H1 (cell line): Measurements from ENCODE around the gene GRID1. TPM values are rescaled to one million over a fixed set of nuclear protein-coding genes. Genes with fewer than 3 reads are reported as not detected.
"Not testable (repeated sequence)": the region's sequence is repeated elsewhere in the genome, so short reads cannot be mapped to it uniquely, and the experiment has no call there.

Experiments used
- CTCF ChIA-PET: fragments of 300-600 bp; sonication (Branson Sonifier 250); formaldehyde crosslinking; loops from one replicate; lab custom pipeline; 2021; ENCODE audit not compliant: partially characterized antibody; lab: Charles Lee
- POLR2A ChIA-PET: fragments of 300-600 bp; sonication (Branson Sonifier 250); formaldehyde crosslinking; loops from one replicate; lab custom pipeline; 2021; ENCODE audit warnings: inconsistent platforms; ENCODE audit not compliant: partially characterized antibody; lab: Charles Lee
- DNase-seq, 2 experiments: peaks; one replicate each; pipeline versions ENCODE4 v3.0.0 to v3.0.0-alpha.2; 2010 to 2022; ENCODE audit warnings: low spot score in 2 of 2, low read depth in 1 of 2, mixed read lengths in 1 of 2
- FAIRE-seq: peaks from 2 replicates; lab custom pipeline; 2011; peaks lifted over from hg19 to GRCh38; lab: Jason Lieb, UNC
- H2AFZ ChIP-seq: 2 replicates; pipeline ENCODE4 v1.8.1; 2012; ENCODE audit warnings: low read length, inconsistent platforms
- H2AK5ac ChIP-seq: 2 replicates; pipeline ENCODE4 v1.6.1; 2013; ENCODE audit warnings: low read depth, low read length
- H2BK120ac ChIP-seq: replicated peaks from 2 replicates; pipeline ENCODE3; 2013; ENCODE audit warnings: low read depth, low read length, inconsistent platforms
- H2BK12ac ChIP-seq: 2 replicates; pipeline ENCODE4 v1.6.1; 2013; ENCODE audit warnings: low read depth, low read length
- H2BK15ac ChIP-seq: 2 replicates; pipeline ENCODE4 v1.6.1; 2013; ENCODE audit warnings: low read length
- H2BK20ac ChIP-seq: 2 replicates; pipeline ENCODE4 v1.6.1; 2013; ENCODE audit warnings: low read length
- H2BK5ac ChIP-seq: 2 replicates; pipeline ENCODE4 v1.6.1; 2013; ENCODE audit warnings: low read depth, low read length
- H3K14ac ChIP-seq: 2 replicates; pipeline ENCODE4 v1.6.1; 2013; ENCODE audit warnings: inconsistent platforms; ENCODE audit not compliant: insufficient read length
- H3K18ac ChIP-seq: 2 replicates; pipeline ENCODE4 v1.6.1; 2013; ENCODE audit warnings: low read length; ENCODE audit errors: extremely low read depth
- H3K23ac ChIP-seq: 2 replicates; pipeline ENCODE4 v1.6.1; 2013; ENCODE audit warnings: inconsistent platforms; ENCODE audit not compliant: insufficient read length
- H3K23me2 ChIP-seq: 2 replicates; pipeline ENCODE4 v1.6.1; 2013; ENCODE audit warnings: low read depth, low read length
- H3K27ac ChIP-seq: 2 replicates; pipeline ENCODE4 v1.6.1; 2011; ENCODE audit warnings: low read depth, low read length, inconsistent platforms
- H3K27me3 ChIP-seq, 4 experiments: replicated peaks in 1 of 4; 1 replicate in 1 of 4; 2 replicates in 3 of 4; pipeline versions ENCODE4 v1.6.1 to v1.8.1; 2011 to 2013; ENCODE audit warnings: low read length in 3 of 4, mild to moderate bottlenecking in 3 of 4, inconsistent platforms in 2 of 4, mixed read lengths in 2 of 4, moderate library complexity in 1 of 4; ENCODE audit not compliant: control insufficient read depth in 3 of 4, insufficient read depth in 3 of 4; ENCODE audit errors: extremely low read depth in 1 of 4
- H3K36me3 ChIP-seq, 4 experiments: 2 replicates each; pipeline versions ENCODE4 v1.6.1 to v1.8.1; 2011 to 2013; ENCODE audit warnings: mild to moderate bottlenecking in 4 of 4, low read length in 3 of 4, moderate library complexity in 2 of 4, control low read depth in 1 of 4, inconsistent platforms in 1 of 4; ENCODE audit not compliant: insufficient read depth in 4 of 4, control insufficient read depth in 2 of 4
- H3K4ac ChIP-seq: replicated peaks from 2 replicates; pipeline ENCODE3; 2013; ENCODE audit warnings: low read length, low read depth, mixed read lengths, inconsistent platforms; ENCODE audit not compliant: insufficient read length
- H3K4me1 ChIP-seq, 4 experiments: replicated peaks in 1 of 4; 1 replicate in 1 of 4; 2 replicates in 3 of 4; pipeline versions ENCODE4 v1.6.1 to v1.8.1; 2011 to 2013; ENCODE audit warnings: low read length in 3 of 4, inconsistent platforms in 2 of 4, mixed read lengths in 1 of 4; ENCODE audit not compliant: insufficient read depth in 4 of 4, control insufficient read depth in 3 of 4
- H3K4me2 ChIP-seq, 2 experiments: 2 replicates each; pipeline versions ENCODE4 v1.6.1 to v1.8.1; 2011 to 2013; ENCODE audit warnings: low read depth in 2 of 2, low read length in 2 of 2, control low read depth in 1 of 2, inconsistent platforms in 1 of 2, mild to moderate bottlenecking in 1 of 2; ENCODE audit not compliant: insufficient read depth in 1 of 2
- H3K4me3 ChIP-seq, 4 experiments: fragments of 200-600, 300-600 bp in 1 of 4; sonication (generic), shearing (Covaris generic), sonication (Bioruptor Twin) in 1 of 4; 2 replicates each; pipeline versions ENCODE4 v1.5.1 to v1.8.1; 2011 to 2016; ENCODE audit warnings: low read length in 4 of 4, low read depth in 3 of 4, control low read depth in 2 of 4, inconsistent platforms in 2 of 4, mild to moderate bottlenecking in 2 of 4, mixed read lengths in 1 of 4, moderate library complexity in 1 of 4; ENCODE audit not compliant: insufficient read depth in 2 of 4; ENCODE audit errors: extremely low read depth in 1 of 4
- H3K56ac ChIP-seq: replicated peaks from 2 replicates; pipeline ENCODE3; 2013; ENCODE audit warnings: low read depth, mild to moderate bottlenecking, mixed read lengths, low read length, inconsistent platforms; ENCODE audit not compliant: insufficient read length
- H3K79me1 ChIP-seq: 2 replicates; pipeline ENCODE4 v1.6.1; 2013; ENCODE audit warnings: low read depth, low read length, control low read depth
- H3K79me2 ChIP-seq, 2 experiments: 2 replicates each; pipeline versions ENCODE4 v1.6.1 to v1.8.1; 2012 to 2013; ENCODE audit warnings: low read length in 2 of 2, mild to moderate bottlenecking in 2 of 2, inconsistent platforms in 1 of 2; ENCODE audit not compliant: insufficient read depth in 2 of 2, control insufficient read depth in 1 of 2
- H3K9ac ChIP-seq, 4 experiments: replicated peaks in 1 of 4; 1 replicate in 1 of 4; 2 replicates in 3 of 4; pipeline versions ENCODE4 v1.6.1 to v1.8.1; 2011 to 2013; ENCODE audit warnings: low read depth in 3 of 4, low read length in 3 of 4, control low read depth in 2 of 4, mild to moderate bottlenecking in 2 of 4, moderate library complexity in 2 of 4, inconsistent platforms in 1 of 4; ENCODE audit errors: extremely low read depth in 1 of 4
- H3K9me3 ChIP-seq, 2 experiments: 2 replicates each; pipeline versions ENCODE4 v1.6.1 to v1.8.1; 2012 to 2013; ENCODE audit warnings: mild to moderate bottlenecking in 2 of 2, moderate library complexity in 2 of 2, control low read depth in 1 of 2, inconsistent platforms in 1 of 2, low read depth in 1 of 2, low read length in 1 of 2, mixed read lengths in 1 of 2; ENCODE audit not compliant: insufficient read depth in 2 of 2
- H4K20me1 ChIP-seq, 2 experiments: replicated peaks in 1 of 2; 2 replicates each; pipeline versions ENCODE3 to v1.8.1; 2011 to 2013; ENCODE audit warnings: inconsistent platforms in 2 of 2, low read length in 2 of 2, mild to moderate bottlenecking in 1 of 2; ENCODE audit not compliant: insufficient read depth in 2 of 2, control insufficient read depth in 1 of 2
- H4K5ac ChIP-seq: 2 replicates; pipeline ENCODE4 v1.6.1; 2013; ENCODE audit warnings: low read length, low read depth, mixed read lengths, inconsistent platforms; ENCODE audit not compliant: insufficient read length
- H4K8ac ChIP-seq: 2 replicates; pipeline ENCODE4 v1.8.0; 2013; ENCODE audit warnings: mild to moderate bottlenecking, moderate library complexity, low read length, inconsistent platforms; ENCODE audit not compliant: insufficient read depth; ENCODE audit errors: extremely low read depth
- H4K91ac ChIP-seq: replicated peaks from 2 replicates; pipeline ENCODE3; 2013; ENCODE audit warnings: low read length, mixed read lengths, inconsistent platforms; ENCODE audit not compliant: insufficient read length
- WGBS, 2 experiments: shearing (Covaris generic) in 1 of 2; methylation state at CpG; one replicate each; pipeline versions ENCODE4 v1.1.6 to v1.1.7; 2013 to 2015; ENCODE audit warnings: low lambda C conversion rate in 2 of 2, mixed read lengths in 2 of 2, inconsistent platforms in 1 of 2, low coverage in 1 of 2, missing lambda C conversion rate in 1 of 2; ENCODE audit not compliant: insufficient replicate concordance in 2 of 2, insufficient coverage in 1 of 2, insufficient read length in 1 of 2; ENCODE audit errors: extremely low coverage in 1 of 2, missing lambda C conversion rate in 1 of 2; 5-methylcytosine and 5-hydroxymethylcytosine counted together
- polyA plus RNA-seq, 7 experiments: library from polyadenylated mRNA; depleted of rRNA in 3 of 7; stranded (reverse) in 5 of 7; unstranded in 2 of 7; fragments of >200 nt in 5 of 7; fragments of 200-250 nt in 2 of 7; gene quantifications; 1 replicate in 5 of 7; 2 replicates in 1 of 7; 4 replicates in 1 of 7; pipeline versions ENCODE4 v1.2.1 to v1.2.3, GENCODE V29; 2011 to 2013; ENCODE audit warnings: missing spikeins in 2 of 7, mixed read lengths in 2 of 7
- total RNA-seq: library from RNA; stranded (reverse); fragmentation: NEBNext Ultra II Directional; extraction: Animal tissue kit (Norgen Biotek cat#: 25700); gene quantifications from 2 replicates; pipeline ENCODE4 v1.2.1, GENCODE V29; 2021

Gene GRID1
- total and polyA plus RNA-seq, 2 of the 8 experiments (the other 6 are each of a cell fraction or from before 2014, with no cell fraction given) = 0.22 to 0.30 TPM

DNA sequence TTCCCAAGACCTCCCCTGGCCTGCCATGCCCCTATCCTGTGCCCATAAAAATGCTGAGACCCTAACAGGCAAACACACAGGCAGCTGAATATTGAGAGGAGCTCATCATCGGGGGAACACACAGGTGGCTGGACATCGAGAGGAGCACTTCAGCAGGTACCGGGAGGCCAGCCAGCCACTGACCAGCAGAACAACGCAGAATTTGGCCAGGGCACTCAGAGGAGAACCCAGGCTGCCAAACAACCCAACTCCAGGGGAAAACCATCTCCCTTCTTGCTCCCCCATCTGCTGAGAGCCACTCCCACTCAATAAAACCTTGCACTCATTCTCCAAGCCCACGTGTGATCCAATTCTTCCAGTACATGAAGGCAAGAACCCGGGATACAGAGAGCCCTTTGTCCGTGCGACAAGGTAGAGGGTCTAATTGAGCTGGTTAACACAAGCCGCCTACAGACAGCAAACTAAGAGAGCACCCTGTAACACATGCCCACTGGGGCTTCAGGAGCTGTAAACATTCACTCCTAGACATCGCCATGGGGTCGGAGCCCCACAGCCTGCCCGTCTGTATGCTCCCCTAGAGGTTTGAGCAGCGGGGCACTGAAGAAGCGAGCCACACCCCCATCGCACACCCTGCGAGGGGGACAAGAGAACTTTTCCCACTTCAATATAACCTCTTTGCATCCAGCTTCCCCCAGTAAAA, 258.8 kb downstream of the GRID1 start:
- H3K14ac ChIP-seq, H3K4me1 ChIP-seq, H2BK15ac ChIP-seq, H2AFZ ChIP-seq, H3K27me3 ChIP-seq, H3K9ac ChIP-seq, FAIRE-seq, H3K27ac ChIP-seq, H4K20me1 ChIP-seq, H3K23me2 ChIP-seq, H3K4me3 ChIP-seq, H3K23ac ChIP-seq, H2BK12ac ChIP-seq, H3K56ac ChIP-seq, H4K91ac ChIP-seq, H4K5ac ChIP-seq, H3K79me1 ChIP-seq, H3K4ac ChIP-seq, H3K4me2 ChIP-seq, DNase-seq, H3K9me3 ChIP-seq, H3K36me3 ChIP-seq, H2BK20ac ChIP-seq, H2BK120ac ChIP-seq, H3K79me2 ChIP-seq, POLR2A ChIA-PET, H4K8ac ChIP-seq, H2AK5ac ChIP-seq, H3K18ac ChIP-seq, H2BK5ac ChIP-seq: not testable (repeated sequence)
- CTCF ChIA-PET = interaction anchor here (0.5 to 2.0 kb wide), 11 partner anchors 11 to 897 kb away, joined by 3 to 6 read pairs (median 4); no protein-coding TSS in a partner anchor
- WGBS, 2 experiments = 83% methylated on average over 16 of the region's 16 CpGs; no CpG with 5 or more reads in 1 of the 2 experiments
